ENCODE data around the gene PRR11. TPM values are rescaled to one million over a fixed set of nuclear protein-coding genes. Genes with fewer than 3 reads are reported as not detected.

The PRR11 gene
- total RNA-seq, 4 donors from 2014 or later, result 0.20 to 7.9 (median 0.53) TPM; not detected in 1

DNA sequence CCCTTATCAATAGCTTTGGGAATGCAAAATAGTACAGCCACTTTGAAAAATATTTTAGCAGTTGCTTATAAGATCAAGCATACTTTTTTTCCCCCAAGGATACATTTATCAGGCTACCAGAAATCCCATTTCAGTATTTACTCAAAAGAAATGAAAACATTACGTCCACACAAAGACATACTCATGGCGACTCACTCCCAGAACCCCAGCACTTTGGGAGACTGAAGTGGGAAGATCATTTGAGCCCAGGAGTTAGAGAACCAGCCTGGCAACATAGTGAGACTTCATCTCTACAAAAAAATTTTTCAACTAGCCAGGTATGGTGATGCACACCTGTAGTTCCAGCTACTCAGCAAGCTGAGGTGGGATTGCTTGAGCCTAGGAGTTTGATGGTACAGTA lies 6.5 kb upstream of the PRR11 start:
- Histone ChIP-seq H3K4me3 (no peak overlapping the region), H3K27ac (no peak overlapping the region), H3K27me3 (no peaks in the 10 kb centered on the region), H3K36me3 (no peaks in the 10 kb centered on the region), H3K4me1 (peaks cover 0 to 4% of the 10 kb centered on the region in 2 donors), H3K9me3 (no peaks in the 10 kb centered on the region)
- no peak for TF ChIP-seq POLR2A (IDR thresholded peaks at IDR 0.05)
- TF ChIP-seq, protein P1, sequence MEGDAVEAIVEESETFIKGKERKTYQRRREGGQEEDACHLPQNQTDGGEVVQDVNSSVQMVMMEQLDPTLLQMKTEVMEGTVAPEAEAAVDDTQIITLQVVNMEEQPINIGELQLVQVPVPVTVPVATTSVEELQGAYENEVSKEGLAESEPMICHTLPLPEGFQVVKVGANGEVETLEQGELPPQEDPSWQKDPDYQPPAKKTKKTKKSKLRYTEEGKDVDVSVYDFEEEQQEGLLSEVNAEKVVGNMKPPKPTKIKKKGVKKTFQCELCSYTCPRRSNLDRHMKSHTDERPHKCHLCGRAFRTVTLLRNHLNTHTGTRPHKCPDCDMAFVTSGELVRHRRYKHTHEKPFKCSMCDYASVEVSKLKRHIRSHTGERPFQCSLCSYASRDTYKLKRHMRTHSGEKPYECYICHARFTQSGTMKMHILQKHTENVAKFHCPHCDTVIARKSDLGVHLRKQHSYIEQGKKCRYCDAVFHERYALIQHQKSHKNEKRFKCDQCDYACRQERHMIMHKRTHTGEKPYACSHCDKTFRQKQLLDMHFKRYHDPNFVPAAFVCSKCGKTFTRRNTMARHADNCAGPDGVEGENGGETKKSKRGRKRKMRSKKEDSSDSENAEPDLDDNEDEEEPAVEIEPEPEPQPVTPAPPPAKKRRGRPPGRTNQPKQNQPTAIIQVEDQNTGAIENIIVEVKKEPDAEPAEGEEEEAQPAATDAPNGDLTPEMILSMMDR (IDR thresholded peaks at IDR 0.05 in 4 of 5, conservative IDR thresholded peaks at IDR 0.05 in 1 of 5), result no peak
- DNase-seq (no peak), ATAC-seq (no peak)
- in situ Hi-C loops (cut with MboI; ENCODE audit: low sequenced_read_pairs in 4 of 4), result no loop called here
- intact Hi-C loops (cut with DNase I; ENCODE audit: low total_unique reads), result no loop called here

DNA sequence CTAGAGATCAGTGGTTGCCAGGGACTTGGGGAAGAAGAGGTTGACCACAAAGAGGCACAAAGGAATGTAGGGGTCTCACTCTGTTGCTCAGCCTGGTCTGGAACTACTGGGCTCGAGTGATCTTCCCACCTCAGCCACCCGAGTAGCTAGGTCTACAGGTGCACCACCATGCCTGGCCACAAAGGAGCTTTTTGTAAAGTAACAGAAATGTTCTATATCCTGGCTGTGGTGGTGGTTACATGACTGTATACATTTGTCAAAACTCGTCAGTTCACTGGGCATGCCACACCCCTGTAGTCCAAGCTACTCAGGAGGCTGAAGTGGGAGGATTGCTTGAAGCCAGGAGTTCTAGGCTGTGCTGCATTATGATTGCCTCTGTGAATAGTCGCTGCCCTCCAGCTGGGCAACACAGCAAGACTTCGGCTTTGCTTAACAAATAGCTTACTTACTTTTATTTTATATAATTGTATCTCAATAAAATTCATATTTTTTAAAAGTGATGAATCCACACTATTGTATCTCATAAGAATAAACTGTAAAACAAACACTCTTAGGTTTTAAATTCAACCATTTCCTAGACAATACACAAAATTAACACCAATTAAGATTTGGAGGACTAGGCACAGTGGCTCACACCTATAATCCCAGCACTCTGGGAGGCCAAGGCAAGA lies 5.6 kb upstream of the PRR11 start:
- no peak for ATAC-seq
- Histone ChIP-seq H3K4me3 (no peak overlapping the region), H3K9me3 (no peaks in the 10 kb centered on the region), H3K27me3 (no peaks in the 10 kb centered on the region), H3K4me1 (peaks cover 0 to 6% of the 10 kb centered on the region in 2 donors), H3K36me3 (no peaks in the 10 kb centered on the region), H3K27ac (no peak overlapping the region)
- TF ChIP-seq, protein P1 (IDR thresholded peaks at IDR 0.05 in 4 of 5, conservative IDR thresholded peaks at IDR 0.05 in 1 of 5), result no peak
- no peak for TF ChIP-seq POLR2A (IDR thresholded peaks at IDR 0.05)
- intact Hi-C loops (cut with DNase I; ENCODE audit: low total_unique reads) (no loop called here), in situ Hi-C loops (cut with MboI; ENCODE audit: low sequenced_read_pairs in 4 of 4) (no loop called here)
- no peak for DNase-seq

DNA sequence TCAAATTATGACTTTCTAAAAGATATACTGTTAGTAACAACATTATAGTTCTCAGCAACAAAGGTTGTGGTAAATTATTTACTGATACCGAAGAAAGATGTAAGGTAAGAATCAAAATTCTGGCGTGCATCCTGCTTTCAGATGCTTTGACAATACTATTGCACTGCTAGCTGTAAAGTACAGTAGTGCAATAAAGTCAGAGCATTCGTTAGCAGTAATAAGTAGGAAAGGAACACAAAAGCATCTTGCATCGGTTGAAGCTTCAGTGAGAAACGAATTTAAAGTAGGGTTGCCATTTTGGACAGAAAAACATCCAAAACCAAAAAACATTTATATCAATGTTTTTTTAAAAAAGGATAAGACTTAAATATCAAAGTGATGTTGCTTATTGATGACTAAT lies 4.5 kb upstream of the PRR11 start:
- Histone ChIP-seq H3K27me3 (no peaks in the 10 kb centered on the region), H3K9me3 (no peaks in the 10 kb centered on the region), H3K36me3 (no peaks in the 10 kb centered on the region), H3K4me1 (peaks cover 7 to 10% of the 10 kb centered on the region in 2 donors), H3K27ac (no peak overlapping the region), H3K4me3 (no peak overlapping the region)
- DNase-seq (no peak), ATAC-seq (no peak)
- intact Hi-C loops (cut with DNase I; ENCODE audit: low total_unique reads) (no loop called here), in situ Hi-C loops (cut with MboI; ENCODE audit: low sequenced_read_pairs in 4 of 4) (no loop called here)
- no peak for TF ChIP-seq POLR2A (IDR thresholded peaks at IDR 0.05)
- TF ChIP-seq, protein P1 (IDR thresholded peaks at IDR 0.05 in 4 of 5, conservative IDR thresholded peaks at IDR 0.05 in 1 of 5), result no peak

DNA sequence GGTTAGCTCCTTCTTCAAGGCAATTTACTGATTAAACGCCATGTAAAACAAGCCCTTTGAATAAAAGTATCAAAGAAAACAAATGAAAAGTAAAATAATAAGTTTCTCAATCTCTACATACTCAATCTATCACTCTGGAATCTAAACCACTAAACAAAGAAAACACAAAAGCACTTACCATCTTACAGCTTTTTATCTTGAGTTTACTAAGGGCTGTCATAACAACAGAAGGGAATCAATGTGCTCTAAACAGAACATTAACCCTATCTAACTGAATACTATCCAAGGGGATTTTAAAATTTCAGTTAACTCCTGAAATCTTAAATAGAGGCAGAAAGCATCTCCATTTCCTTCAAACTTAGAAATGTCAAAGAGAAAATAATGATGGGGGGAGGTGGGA lies 4.0 kb upstream of the PRR11 start:
- no peak for ATAC-seq
- Histone ChIP-seq H3K27ac (no peak overlapping the region), H3K4me3 (no peak overlapping the region), H3K9me3 (no peaks in the 10 kb centered on the region), H3K27me3 (no peaks in the 10 kb centered on the region), H3K4me1 (peaks cover 9 to 12% of the 10 kb centered on the region in 2 donors), H3K36me3 (no peaks in the 10 kb centered on the region)
- TF ChIP-seq, protein P1 (IDR thresholded peaks at IDR 0.05 in 4 of 5, conservative IDR thresholded peaks at IDR 0.05 in 1 of 5), result no peak
- no peak for TF ChIP-seq POLR2A (IDR thresholded peaks at IDR 0.05)
- intact Hi-C loops (cut with DNase I; ENCODE audit: low total_unique reads), result no loop called here
- no peak for DNase-seq
- in situ Hi-C loops (cut with MboI; ENCODE audit: low sequenced_read_pairs in 4 of 4), result no loop called here

DNA sequence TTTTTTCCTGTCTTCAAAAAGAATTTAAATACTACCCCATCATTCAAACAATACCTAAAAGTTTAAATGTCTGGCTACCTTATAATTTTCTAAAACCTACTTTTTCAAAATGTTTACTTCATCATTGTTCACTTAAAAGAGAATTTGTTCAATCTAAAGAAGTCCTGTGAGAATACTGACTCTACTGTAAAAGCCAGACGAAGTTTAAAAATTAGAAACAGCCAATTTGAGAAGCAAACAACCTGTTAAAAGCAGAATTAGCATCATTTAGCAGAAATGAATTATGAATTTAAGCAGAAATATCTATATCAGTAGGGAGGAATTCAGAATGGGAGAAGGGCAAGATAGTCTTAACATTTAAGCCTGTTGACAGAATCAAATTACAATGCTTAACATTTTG lies 2.6 kb upstream of the PRR11 start:
- no peaks in the 10 kb centered on the region for H3K36me3 ChIP-seq
- H3K9me3 ChIP-seq, result no peaks in the 10 kb centered on the region
- ATAC-seq (no peak), DNase-seq (no peak)
- no peak overlapping the region for H3K4me3 ChIP-seq
- H3K4me1 ChIP-seq, result peaks cover 9 to 12% of the 10 kb centered on the region in 2 donors
- intact Hi-C loops (cut with DNase I; ENCODE audit: low total_unique reads) (no loop called here), in situ Hi-C loops (cut with MboI; ENCODE audit: low sequenced_read_pairs in 4 of 4) (no loop called here)
- TF ChIP-seq POLR2A (IDR thresholded peaks at IDR 0.05), result no peak
- TF ChIP-seq, protein P1 (IDR thresholded peaks at IDR 0.05 in 4 of 5, conservative IDR thresholded peaks at IDR 0.05 in 1 of 5), result no peak
- no peaks in the 10 kb centered on the region for H3K27me3 ChIP-seq
- no peak overlapping the region for H3K27ac ChIP-seq
